ENCODE data around the gene GP9. TPM values are rescaled to one million over a fixed set of nuclear protein-coding genes. Genes with fewer than 3 reads are reported as not detected.

The GP9 gene
- total and polyA plus RNA-seq, 8 donors = not detected

DNA sequence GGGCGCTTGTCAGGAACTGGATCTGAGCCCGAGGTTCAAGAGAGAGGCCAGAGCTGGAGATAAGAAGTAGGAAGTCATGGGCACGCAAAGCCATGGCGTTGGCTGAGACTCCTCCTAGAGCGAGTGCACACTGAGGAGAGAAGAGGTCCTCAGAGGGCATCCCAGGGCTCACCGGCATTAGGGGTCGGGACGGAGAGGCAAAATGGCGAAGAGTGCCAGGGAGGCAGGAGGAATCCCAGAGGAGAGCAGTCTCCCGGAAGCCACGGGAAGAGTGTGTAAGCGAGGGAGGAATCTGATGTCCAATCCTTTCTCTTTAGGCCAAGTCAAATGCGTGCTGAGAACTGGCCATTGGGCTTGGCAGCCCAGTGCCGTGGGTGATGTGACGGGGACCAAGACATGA, 35.5 kb upstream of the GP9 start:
- TF ChIP-seq EP300 (IDR thresholded peaks at IDR 0.05) (no peak), POLR2A (IDR thresholded peaks at IDR 0.05) (no peak), POLR2AphosphoS5 (IDR thresholded peaks at IDR 0.05) (no peak)
- TF ChIP-seq, protein P1, sequence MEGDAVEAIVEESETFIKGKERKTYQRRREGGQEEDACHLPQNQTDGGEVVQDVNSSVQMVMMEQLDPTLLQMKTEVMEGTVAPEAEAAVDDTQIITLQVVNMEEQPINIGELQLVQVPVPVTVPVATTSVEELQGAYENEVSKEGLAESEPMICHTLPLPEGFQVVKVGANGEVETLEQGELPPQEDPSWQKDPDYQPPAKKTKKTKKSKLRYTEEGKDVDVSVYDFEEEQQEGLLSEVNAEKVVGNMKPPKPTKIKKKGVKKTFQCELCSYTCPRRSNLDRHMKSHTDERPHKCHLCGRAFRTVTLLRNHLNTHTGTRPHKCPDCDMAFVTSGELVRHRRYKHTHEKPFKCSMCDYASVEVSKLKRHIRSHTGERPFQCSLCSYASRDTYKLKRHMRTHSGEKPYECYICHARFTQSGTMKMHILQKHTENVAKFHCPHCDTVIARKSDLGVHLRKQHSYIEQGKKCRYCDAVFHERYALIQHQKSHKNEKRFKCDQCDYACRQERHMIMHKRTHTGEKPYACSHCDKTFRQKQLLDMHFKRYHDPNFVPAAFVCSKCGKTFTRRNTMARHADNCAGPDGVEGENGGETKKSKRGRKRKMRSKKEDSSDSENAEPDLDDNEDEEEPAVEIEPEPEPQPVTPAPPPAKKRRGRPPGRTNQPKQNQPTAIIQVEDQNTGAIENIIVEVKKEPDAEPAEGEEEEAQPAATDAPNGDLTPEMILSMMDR (IDR thresholded peaks at IDR 0.05) = no peak
- peak overlapping the region in 4 of 5 donors; percentile 72 to 87 (median 76) for H3K27ac ChIP-seq
- H3K4me1 ChIP-seq = peaks cover 27 to 64% (median 35%) of the 10 kb centered on the region in 4 donors
- 66 to 82% (median 77%) methylated on average over 15 of the region's 15 CpGs for WGBS, 5 donors
- no peaks in the 10 kb centered on the region for H3K36me3 ChIP-seq
- intact Hi-C loops (cut with DNase I; ENCODE audit: low total_unique reads) = no loop called here
- H3K9me3 ChIP-seq = no peaks in the 10 kb centered on the region
- no peaks in the 10 kb centered on the region for H3K27me3 ChIP-seq
- H3K4me3 ChIP-seq = no peak overlapping the region
- DNase-seq = peak in 1 of 2 donors; percentile 1

DNA sequence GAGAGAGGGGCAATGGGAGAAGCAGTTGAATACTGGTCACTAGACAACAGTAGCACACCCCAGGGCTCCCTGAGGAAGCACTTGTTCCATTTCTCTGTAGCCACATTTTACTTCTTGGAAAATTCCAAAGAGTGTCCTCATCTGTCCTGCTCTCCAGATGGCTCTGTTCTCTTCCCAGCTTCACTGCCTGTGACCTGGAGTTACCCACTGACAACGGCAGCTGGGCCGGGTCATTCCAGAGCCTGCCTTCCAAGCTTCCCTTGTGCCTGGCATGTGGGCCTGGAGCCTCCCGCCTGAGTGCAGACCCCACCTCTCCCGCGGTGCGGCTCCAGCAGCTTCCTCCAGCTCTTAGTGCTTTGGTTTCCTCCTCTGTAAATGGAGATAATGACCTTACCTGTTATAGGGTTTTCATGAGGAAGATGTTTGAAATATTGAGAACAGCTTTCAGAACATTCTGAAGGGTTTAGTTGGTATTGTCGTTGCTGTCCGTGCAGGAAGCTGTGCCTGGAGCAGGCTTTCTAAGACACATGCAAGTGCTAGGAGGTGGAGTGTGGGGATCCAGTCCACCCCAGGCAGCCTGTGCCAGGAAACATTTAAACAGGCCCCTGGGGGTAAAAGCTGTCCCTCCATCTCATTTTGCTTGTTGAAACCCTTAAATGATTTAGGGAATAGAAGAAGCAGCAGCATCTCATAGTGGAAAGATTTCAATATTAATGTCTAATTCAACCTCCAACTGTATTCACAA, 34.7 kb upstream of the GP9 start:
- 43 to 72% (median 70%) methylated on average over 8 of the region's 8 CpGs for WGBS, 5 donors
- Histone ChIP-seq H3K27ac (peak overlapping the region; percentile 4 to 87 (median 73)), H3K4me1 (peaks cover 27 to 57% (median 35%) of the 10 kb centered on the region in 4 donors), H3K27me3 (no peaks in the 10 kb centered on the region), H3K4me3 (no peak overlapping the region), H3K36me3 (peaks cover 0 to 4% (median 0%) of the 10 kb centered on the region in 4 donors), H3K9me3 (no peaks in the 10 kb centered on the region)
- peak in 1 of 2 donors; percentile 61 for DNase-seq
- intact Hi-C loops (cut with DNase I; ENCODE audit: low total_unique reads) = no loop called here
- TF ChIP-seq, protein P1 (IDR thresholded peaks at IDR 0.05) = no peak
- peak; percentile 33 to 41 (median 35) for TF ChIP-seq POLR2AphosphoS5 (IDR thresholded peaks at IDR 0.05)

DNA sequence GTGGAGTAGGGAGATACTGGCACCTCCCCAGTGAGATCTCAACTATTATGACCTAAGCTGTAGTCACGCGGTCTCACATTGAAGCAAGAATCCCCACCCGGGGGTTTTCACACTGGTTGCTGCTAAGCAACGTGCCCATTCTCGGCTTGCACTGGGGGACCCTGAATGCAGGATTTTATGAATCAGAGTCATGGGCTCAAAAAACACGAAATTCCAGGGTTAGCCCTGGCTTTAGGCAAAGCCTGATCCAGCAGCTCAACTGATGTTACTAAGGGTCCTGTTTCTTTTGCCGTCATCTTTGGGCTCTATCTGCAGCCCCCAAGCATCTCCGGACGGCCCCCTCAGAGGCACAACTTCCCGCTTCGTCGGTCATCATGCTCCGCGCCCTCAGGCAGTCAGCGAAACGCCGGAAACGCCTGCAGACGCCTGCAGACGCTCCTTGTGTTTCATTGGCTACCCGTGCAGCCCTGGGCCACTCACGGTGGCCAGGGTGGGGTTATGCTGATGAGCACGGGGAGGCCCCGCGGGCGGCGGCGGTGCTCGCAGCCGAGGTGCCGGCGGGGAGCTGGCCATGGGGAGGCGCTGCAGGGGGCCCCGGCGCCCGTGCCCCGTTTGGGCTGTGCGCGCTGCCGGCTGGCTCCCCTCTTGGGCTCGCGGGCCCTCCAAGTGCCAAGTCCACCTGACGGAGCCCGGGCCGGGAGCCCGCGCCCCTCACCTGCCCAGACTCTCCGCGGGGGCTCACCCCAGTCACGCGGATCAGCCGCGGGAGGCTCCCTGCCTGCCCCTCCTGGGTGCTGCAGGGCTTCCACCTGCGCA, 33.6 kb upstream of the GP9 start:
- peaks cover 0 to 12% (median under 1%) of the 10 kb centered on the region in 4 donors for H3K36me3 ChIP-seq
- DNase-seq = peak; percentile 94 to 97
- no peaks in the 10 kb centered on the region for H3K9me3 ChIP-seq
- H3K27me3 ChIP-seq = no peaks in the 10 kb centered on the region
- peaks cover 27 to 48% (median 35%) of the 10 kb centered on the region in 4 donors for H3K4me1 ChIP-seq
- WGBS, 5 donors = 5 to 8% (median 5%) methylated on average over 35 to 54 of the region's 54 CpGs
- intact Hi-C loops (cut with DNase I; ENCODE audit: low total_unique reads) = no loop called here
- peak overlapping the region; percentile 51 to 57 (median 54) for H3K4me3 ChIP-seq
- H3K27ac ChIP-seq = peak overlapping the region; percentile 50 to 87 (median 73)
- TF ChIP-seq, protein P1 (IDR thresholded peaks at IDR 0.05) = peak in 4 of 7 experiments; percentile 39 to 86 (median 74)
- TF ChIP-seq POLR2AphosphoS5 (IDR thresholded peaks at IDR 0.05) = peak; percentile 77 to 91 (median 80)
- TF ChIP-seq EP300 (IDR thresholded peaks at IDR 0.05) = no peak
- TF ChIP-seq POLR2A (IDR thresholded peaks at IDR 0.05) = peak in 1 of 4 donors; percentile 22

DNA sequence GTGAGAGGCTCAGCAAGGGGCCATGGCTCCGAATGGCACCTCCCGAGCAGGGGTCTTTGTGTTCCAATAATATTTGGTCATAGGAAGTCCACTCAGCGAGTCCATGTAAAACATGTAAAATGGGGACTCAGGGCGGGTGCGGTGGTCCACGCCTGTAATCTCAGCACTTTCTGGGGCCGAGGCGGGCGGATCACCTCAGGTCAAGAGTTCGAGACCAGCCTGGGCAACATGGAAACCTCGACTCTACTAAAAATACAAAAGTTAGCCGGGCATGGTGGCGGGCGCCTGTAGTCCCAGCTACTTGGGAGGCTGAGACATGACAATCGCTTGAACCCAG, 33.1 kb upstream of the GP9 start:
- intact Hi-C loops (cut with DNase I; ENCODE audit: low total_unique reads) = no loop called here
- Histone ChIP-seq H3K4me3 (peak overlapping the region; percentile 51 to 57 (median 54)), H3K4me1 (peaks cover 27 to 43% (median 32%) of the 10 kb centered on the region in 4 donors), H3K9me3 (no peaks in the 10 kb centered on the region), H3K36me3 (peaks cover 0 to 13% (median 3%) of the 10 kb centered on the region in 4 donors), H3K27ac (peak overlapping the region in 4 of 5 donors; percentile 72 to 87 (median 76)), H3K27me3 (no peaks in the 10 kb centered on the region)
- DNase-seq = no peak
- TF ChIP-seq, protein P1 (IDR thresholded peaks at IDR 0.05) = no peak
- TF ChIP-seq POLR2A (IDR thresholded peaks at IDR 0.05) = no peak
- TF ChIP-seq POLR2AphosphoS5 (IDR thresholded peaks at IDR 0.05) = no peak
- no peak for TF ChIP-seq EP300 (IDR thresholded peaks at IDR 0.05)
- WGBS, 5 donors = 75 to 86% (median 78%) methylated on average over 15 of the region's 15 CpGs
